ENCODE results near the gene TFAP2B.

DNA sequence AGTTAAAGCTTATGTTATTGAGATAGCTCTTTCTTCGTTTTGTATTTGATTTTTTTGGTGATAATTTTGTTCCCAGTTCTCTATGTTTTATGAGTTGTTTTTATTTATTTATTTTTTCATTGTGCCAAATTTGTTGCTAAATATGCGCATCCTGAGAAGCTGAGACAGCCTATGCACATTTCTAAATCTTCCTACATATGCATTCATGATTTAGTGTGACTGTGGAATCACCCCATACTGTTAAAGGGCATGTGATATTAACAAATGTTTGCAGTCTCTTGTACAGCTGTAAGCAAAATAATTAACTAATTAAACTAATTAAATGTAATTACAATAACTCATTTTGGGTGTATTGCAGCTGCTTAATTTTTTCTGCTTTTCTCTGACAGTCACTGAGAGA lies 10.4 kb downstream of the TFAP2B start:
- no peak for TF ChIP-seq POLR2A (IDR thresholded peaks at IDR 0.05; ENCODE audit: extremely low read depth, insufficient read length)
- TF ChIP-seq, protein P1, sequence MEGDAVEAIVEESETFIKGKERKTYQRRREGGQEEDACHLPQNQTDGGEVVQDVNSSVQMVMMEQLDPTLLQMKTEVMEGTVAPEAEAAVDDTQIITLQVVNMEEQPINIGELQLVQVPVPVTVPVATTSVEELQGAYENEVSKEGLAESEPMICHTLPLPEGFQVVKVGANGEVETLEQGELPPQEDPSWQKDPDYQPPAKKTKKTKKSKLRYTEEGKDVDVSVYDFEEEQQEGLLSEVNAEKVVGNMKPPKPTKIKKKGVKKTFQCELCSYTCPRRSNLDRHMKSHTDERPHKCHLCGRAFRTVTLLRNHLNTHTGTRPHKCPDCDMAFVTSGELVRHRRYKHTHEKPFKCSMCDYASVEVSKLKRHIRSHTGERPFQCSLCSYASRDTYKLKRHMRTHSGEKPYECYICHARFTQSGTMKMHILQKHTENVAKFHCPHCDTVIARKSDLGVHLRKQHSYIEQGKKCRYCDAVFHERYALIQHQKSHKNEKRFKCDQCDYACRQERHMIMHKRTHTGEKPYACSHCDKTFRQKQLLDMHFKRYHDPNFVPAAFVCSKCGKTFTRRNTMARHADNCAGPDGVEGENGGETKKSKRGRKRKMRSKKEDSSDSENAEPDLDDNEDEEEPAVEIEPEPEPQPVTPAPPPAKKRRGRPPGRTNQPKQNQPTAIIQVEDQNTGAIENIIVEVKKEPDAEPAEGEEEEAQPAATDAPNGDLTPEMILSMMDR (IDR thresholded peaks at IDR 0.05; ENCODE audit: low read depth, low read length), result no peak
- no peak for TF ChIP-seq MYC (IDR thresholded peaks at IDR 0.05; ENCODE audit: low read depth, low read length)
- TF ChIP-seq, protein P2, sequence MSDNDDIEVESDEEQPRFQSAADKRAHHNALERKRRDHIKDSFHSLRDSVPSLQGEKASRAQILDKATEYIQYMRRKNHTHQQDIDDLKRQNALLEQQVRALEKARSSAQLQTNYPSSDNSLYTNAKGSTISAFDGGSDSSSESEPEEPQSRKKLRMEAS (IDR thresholded peaks at IDR 0.05; ENCODE audit: low read depth, low read length), result no peak
